PFSK-1 (cell line): Measurements from ENCODE around the gene ZNF804B.

ENCODE experiments used
- POLR2AphosphoS5 ChIP-seq: IDR thresholded peaks from 2 replicates; pipeline ENCODE4 v1.6.1; 2012; ENCODE audit warnings: low read depth, mild to moderate bottlenecking, control low read depth, low read length, moderate library complexity
- SIN3A ChIP-seq: IDR thresholded peaks from 2 replicates; pipeline ENCODE4 v1.6.1; 2012; ENCODE audit warnings: mild to moderate bottlenecking, low read length, moderate library complexity, borderline replicate concordance; ENCODE audit not compliant: insufficient read depth
- TAF1 ChIP-seq: IDR thresholded peaks from 2 replicates; pipeline ENCODE4 v1.6.1; 2012; ENCODE audit warnings: low read length, control low read depth, borderline replicate concordance; ENCODE audit not compliant: insufficient read depth
- TF ChIP-seq, protein P1 (sequence below), 2 experiments: IDR thresholded peaks; 2 replicates each; pipeline versions ENCODE4 v1.6.1 to v1.8.0; 2011 to 2012; ENCODE audit warnings: low read depth in 2 of 2, low read length in 2 of 2, control low read depth in 1 of 2, inconsistent platforms in 1 of 2, mild to moderate bottlenecking in 1 of 2, moderate library complexity in 1 of 2; ENCODE audit not compliant: insufficient read depth in 1 of 2

DNA sequence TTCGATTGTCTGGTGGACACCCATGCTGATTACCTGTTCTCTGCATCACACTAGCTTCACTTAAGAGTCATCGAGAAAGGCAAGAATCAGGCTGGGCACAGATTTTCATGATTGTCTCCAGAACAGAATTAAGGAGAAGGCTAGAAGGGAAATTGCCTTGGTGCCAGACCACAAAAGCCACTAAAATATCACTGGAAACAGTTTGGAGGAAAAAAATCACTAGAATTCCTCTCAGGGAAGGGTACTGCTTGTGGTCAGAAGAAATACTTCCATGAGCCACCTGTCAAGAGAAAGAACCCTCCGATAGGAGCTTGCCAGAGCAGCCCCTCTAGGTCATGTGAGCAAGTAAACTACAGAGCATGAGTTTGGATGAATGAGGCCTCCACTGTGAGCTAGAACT is 305.3 kb downstream of the ZNF804B start:
- TF ChIP-seq POLR2AphosphoS5 (no peak), SIN3A (no peak), TAF1 (no peak)
- TF ChIP-seq, protein P1, sequence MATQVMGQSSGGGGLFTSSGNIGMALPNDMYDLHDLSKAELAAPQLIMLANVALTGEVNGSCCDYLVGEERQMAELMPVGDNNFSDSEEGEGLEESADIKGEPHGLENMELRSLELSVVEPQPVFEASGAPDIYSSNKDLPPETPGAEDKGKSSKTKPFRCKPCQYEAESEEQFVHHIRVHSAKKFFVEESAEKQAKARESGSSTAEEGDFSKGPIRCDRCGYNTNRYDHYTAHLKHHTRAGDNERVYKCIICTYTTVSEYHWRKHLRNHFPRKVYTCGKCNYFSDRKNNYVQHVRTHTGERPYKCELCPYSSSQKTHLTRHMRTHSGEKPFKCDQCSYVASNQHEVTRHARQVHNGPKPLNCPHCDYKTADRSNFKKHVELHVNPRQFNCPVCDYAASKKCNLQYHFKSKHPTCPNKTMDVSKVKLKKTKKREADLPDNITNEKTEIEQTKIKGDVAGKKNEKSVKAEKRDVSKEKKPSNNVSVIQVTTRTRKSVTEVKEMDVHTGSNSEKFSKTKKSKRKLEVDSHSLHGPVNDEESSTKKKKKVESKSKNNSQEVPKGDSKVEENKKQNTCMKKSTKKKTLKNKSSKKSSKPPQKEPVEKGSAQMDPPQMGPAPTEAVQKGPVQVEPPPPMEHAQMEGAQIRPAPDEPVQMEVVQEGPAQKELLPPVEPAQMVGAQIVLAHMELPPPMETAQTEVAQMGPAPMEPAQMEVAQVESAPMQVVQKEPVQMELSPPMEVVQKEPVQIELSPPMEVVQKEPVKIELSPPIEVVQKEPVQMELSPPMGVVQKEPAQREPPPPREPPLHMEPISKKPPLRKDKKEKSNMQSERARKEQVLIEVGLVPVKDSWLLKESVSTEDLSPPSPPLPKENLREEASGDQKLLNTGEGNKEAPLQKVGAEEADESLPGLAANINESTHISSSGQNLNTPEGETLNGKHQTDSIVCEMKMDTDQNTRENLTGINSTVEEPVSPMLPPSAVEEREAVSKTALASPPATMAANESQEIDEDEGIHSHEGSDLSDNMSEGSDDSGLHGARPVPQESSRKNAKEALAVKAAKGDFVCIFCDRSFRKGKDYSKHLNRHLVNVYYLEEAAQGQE (IDR thresholded peaks at IDR 0.05; ENCODE audit: insufficient read depth in 1 of 2, low read depth in 2 of 2, low read length in 2 of 2): no peak
